Measurements from ENCODE around the gene NR2F1. TPM values are rescaled to one million over a fixed set of nuclear protein-coding genes. Genes with fewer than 3 reads are reported as not detected.

NR2F1 gene
- polyA plus RNA-seq, 1 donor from 2014 or later: 2.1 TPM

DNA sequence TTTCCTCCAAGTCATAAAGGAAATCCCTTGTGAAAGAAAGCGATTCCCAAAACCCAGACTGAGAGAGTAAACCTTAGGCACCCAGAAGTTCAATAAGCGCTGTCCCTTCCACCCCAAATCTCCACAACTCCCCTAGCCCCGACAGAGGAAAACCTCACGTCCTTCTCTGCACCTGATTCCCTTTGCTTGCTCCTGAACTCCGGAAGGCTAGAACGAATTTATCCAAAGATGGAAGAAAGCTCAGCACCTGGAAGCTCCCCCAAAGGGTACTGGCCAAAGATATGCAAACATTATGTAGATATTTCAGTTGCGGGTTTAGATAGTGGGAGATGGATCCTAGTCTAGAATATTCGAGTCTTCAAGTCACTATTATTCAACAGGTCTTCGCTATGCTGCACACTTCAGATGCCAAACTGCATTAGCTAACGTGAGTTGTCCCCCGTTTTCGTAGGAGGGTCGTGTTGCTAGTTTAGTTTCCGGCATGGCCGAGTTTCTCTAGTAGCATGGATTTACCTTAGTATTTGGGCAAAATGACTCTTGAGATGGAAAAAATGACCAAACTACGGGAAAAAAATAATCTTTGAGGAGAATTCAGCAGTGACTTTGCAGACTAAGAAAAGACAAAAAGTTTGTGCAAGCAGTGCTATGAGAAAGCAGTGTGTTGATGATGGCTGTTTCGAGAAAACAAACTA lies 27.7 kb downstream of the NR2F1 start:
- no peak overlapping the region for H3K27ac ChIP-seq (ENCODE audit: low read length)
- H3K9me2 ChIP-seq (ENCODE audit: insufficient read depth, low read length): no peaks in the 10 kb centered on the region
- H3K4me3 ChIP-seq (ENCODE audit: low read length): no peak overlapping the region
- no peaks in the 10 kb centered on the region for H3K36me3 ChIP-seq (ENCODE audit: insufficient read depth, low read length)
- H4K20me1 ChIP-seq (ENCODE audit: insufficient read depth): no peaks in the 10 kb centered on the region
- TF ChIP-seq, protein P1, sequence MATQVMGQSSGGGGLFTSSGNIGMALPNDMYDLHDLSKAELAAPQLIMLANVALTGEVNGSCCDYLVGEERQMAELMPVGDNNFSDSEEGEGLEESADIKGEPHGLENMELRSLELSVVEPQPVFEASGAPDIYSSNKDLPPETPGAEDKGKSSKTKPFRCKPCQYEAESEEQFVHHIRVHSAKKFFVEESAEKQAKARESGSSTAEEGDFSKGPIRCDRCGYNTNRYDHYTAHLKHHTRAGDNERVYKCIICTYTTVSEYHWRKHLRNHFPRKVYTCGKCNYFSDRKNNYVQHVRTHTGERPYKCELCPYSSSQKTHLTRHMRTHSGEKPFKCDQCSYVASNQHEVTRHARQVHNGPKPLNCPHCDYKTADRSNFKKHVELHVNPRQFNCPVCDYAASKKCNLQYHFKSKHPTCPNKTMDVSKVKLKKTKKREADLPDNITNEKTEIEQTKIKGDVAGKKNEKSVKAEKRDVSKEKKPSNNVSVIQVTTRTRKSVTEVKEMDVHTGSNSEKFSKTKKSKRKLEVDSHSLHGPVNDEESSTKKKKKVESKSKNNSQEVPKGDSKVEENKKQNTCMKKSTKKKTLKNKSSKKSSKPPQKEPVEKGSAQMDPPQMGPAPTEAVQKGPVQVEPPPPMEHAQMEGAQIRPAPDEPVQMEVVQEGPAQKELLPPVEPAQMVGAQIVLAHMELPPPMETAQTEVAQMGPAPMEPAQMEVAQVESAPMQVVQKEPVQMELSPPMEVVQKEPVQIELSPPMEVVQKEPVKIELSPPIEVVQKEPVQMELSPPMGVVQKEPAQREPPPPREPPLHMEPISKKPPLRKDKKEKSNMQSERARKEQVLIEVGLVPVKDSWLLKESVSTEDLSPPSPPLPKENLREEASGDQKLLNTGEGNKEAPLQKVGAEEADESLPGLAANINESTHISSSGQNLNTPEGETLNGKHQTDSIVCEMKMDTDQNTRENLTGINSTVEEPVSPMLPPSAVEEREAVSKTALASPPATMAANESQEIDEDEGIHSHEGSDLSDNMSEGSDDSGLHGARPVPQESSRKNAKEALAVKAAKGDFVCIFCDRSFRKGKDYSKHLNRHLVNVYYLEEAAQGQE (IDR thresholded peaks at IDR 0.05; ENCODE audit: borderline replicate concordance): no peak
- peak; percentile 26 for TF ChIP-seq POLR2AphosphoS5 (IDR thresholded peaks at IDR 0.05)
- H3K79me2 ChIP-seq (replicated peaks; ENCODE audit: insufficient read depth, low read length): no peaks in the 10 kb centered on the region
- no peaks in the 10 kb centered on the region for H3F3A ChIP-seq (ENCODE audit: insufficient read depth, low read length, poor library complexity, severe bottlenecking)
- H3K27me3 ChIP-seq (ENCODE audit: insufficient read depth, low read depth, low read length): peaks cover 99% of the 10 kb centered on the region
- H3K4me2 ChIP-seq (ENCODE audit: low read length): no peak overlapping the region
- H2AFZ ChIP-seq (ENCODE audit: low read depth, low read length): no peak overlapping the region
- no peaks in the 10 kb centered on the region for H3K9me3 ChIP-seq (ENCODE audit: low read length)
- no peak overlapping the region for H3K9ac ChIP-seq (ENCODE audit: low read length)

DNA sequence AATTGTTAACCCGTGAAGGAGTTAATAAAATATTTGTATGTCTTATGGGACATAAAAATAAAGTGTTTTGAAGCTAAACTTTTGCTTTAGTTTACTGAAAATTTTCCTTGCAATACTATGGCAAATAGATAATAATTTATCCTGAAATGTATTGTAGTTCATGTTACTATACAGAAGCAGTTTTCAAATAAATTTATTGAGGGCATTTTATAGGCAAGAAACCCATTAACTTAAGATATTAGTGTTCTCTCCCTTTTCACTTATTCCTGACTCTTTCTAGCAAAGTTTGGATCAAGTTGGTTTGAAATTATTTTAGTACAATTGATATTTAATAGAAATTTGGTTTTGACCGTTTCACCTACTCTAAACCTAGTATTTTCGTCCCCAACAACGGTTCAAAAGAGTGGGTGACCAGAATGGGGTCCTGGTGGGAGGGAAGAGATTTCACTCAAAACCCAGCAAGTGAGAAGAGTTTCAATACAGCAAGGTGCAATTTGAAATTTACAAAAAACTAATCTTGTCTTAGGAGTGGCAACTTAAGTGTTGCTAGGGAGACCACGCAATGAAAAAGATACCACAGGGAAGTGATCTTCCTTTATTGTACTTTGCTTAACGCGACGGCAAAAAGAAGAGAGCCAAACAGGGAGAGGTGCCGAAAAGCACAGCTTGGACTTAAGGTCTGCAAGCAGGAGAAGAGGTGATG lies 28.4 kb downstream of the NR2F1 start:
- no peak overlapping the region for H3K9ac ChIP-seq (ENCODE audit: low read length)
- no peaks in the 10 kb centered on the region for H3K79me2 ChIP-seq (replicated peaks; ENCODE audit: insufficient read depth, low read length)
- H3K9me3 ChIP-seq (ENCODE audit: low read length): no peaks in the 10 kb centered on the region
- TF ChIP-seq, protein P2, sequence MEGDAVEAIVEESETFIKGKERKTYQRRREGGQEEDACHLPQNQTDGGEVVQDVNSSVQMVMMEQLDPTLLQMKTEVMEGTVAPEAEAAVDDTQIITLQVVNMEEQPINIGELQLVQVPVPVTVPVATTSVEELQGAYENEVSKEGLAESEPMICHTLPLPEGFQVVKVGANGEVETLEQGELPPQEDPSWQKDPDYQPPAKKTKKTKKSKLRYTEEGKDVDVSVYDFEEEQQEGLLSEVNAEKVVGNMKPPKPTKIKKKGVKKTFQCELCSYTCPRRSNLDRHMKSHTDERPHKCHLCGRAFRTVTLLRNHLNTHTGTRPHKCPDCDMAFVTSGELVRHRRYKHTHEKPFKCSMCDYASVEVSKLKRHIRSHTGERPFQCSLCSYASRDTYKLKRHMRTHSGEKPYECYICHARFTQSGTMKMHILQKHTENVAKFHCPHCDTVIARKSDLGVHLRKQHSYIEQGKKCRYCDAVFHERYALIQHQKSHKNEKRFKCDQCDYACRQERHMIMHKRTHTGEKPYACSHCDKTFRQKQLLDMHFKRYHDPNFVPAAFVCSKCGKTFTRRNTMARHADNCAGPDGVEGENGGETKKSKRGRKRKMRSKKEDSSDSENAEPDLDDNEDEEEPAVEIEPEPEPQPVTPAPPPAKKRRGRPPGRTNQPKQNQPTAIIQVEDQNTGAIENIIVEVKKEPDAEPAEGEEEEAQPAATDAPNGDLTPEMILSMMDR (IDR thresholded peaks at IDR 0.05; ENCODE audit: poor library complexity, severe bottlenecking): no peak
- TF ChIP-seq POLR2AphosphoS5 (IDR thresholded peaks at IDR 0.05): peak; percentile 70
- no peak for TF ChIP-seq RAD21 (conservative IDR thresholded peaks at IDR 0.05)
- no peak for TF ChIP-seq EP300 (conservative IDR thresholded peaks at IDR 0.05; ENCODE audit: poor library complexity, severe bottlenecking)
- no peaks in the 10 kb centered on the region for H4K20me1 ChIP-seq (ENCODE audit: insufficient read depth)
- no peaks in the 10 kb centered on the region for H3F3A ChIP-seq (ENCODE audit: insufficient read depth, low read length, poor library complexity, severe bottlenecking)
- no peak overlapping the region for H2AFZ ChIP-seq (ENCODE audit: low read depth, low read length)
- no peak overlapping the region for H3K27ac ChIP-seq (ENCODE audit: low read length)
- H3K36me3 ChIP-seq (ENCODE audit: insufficient read depth, low read length): no peaks in the 10 kb centered on the region
- peaks cover 99% of the 10 kb centered on the region for H3K27me3 ChIP-seq (ENCODE audit: insufficient read depth, low read depth, low read length)
- H3K4me2 ChIP-seq (ENCODE audit: low read length): no peak overlapping the region
- no peak overlapping the region for H3K4me3 ChIP-seq (ENCODE audit: low read length)
- H3K9me2 ChIP-seq (ENCODE audit: insufficient read depth, low read length): no peaks in the 10 kb centered on the region
